CD4-positive, alpha-beta T cell (primary cell): ENCODE results near the gene CCDC157. TPM values are rescaled to one million over a fixed set of nuclear protein-coding genes. Genes with fewer than 3 reads are reported as not detected.
A peak's percentile ranks its signal among the peaks of the same experiment; 100 is the strongest.
"Not testable (repeated sequence)": the region's sequence is repeated elsewhere in the genome, so short reads cannot be mapped to it uniquely, and the experiment has no call there.

ENCODE experiments used
- ATAC-seq: fragments of 200-7000 bp; cut with Tn5 transposase; one replicate; pipeline ENCODE4 v1.10.0; 2022; ENCODE audit warnings: mild to moderate bottlenecking; ENCODE audit not compliant: poor library complexity
- CTCF ChIA-PET: fragments of 350-600 bp; sonication (Branson Sonifier 250); formaldehyde crosslinking; loops from one replicate; lab custom pipeline; 2021; ENCODE audit warnings: antibody characterized with exemption, inconsistent platforms; lab: Charles Lee
- POLR2A ChIA-PET: fragments of 350-600 bp; sonication (Branson Sonifier 250); formaldehyde crosslinking; loops from one replicate; lab custom pipeline; 2021; ENCODE audit warnings: antibody characterized with exemption, inconsistent platforms; lab: Charles Lee
- DNase-seq, 14 experiments: peaks; one replicate each; pipeline ENCODE4 v3.0.0-alpha.2; 2013 to 2020; ENCODE audit warnings: mixed read lengths in 2 of 14
- H3K27ac ChIP-seq, 2 donors: one replicate each; pipeline versions ENCODE4 v1.5.1 to v1.7.0; 2013; ENCODE audit warnings: low read length in 2 of 2, low read depth in 1 of 2, mild to moderate bottlenecking in 1 of 2
- H3K27me3 ChIP-seq, 2 experiments: 1 replicate in 1 of 2; 2 replicates in 1 of 2; pipeline versions ENCODE4 v1.6.1 to v1.7.0; 2013; ENCODE audit warnings: low read length in 2 of 2, control low read depth in 1 of 2, mild to moderate bottlenecking in 1 of 2, moderate library complexity in 1 of 2; ENCODE audit not compliant: insufficient read depth in 2 of 2, control insufficient read depth in 1 of 2
- H3K36me3 ChIP-seq: one replicate; pipeline ENCODE4 v1.6.1; 2013; ENCODE audit warnings: low read length, control low read depth; ENCODE audit not compliant: insufficient read depth
- H3K4me1 ChIP-seq: one replicate; pipeline ENCODE4 v1.6.1; 2013; ENCODE audit warnings: low read length, control low read depth; ENCODE audit not compliant: insufficient read depth
- H3K4me3 ChIP-seq: one replicate; pipeline ENCODE4 v1.5.1; 2013; ENCODE audit warnings: mild to moderate bottlenecking, low read length, moderate library complexity
- H3K9me3 ChIP-seq, 2 experiments: 1 replicate in 1 of 2; 2 replicates in 1 of 2; pipeline versions ENCODE4 v1.6.1 to v1.7.0; 2013; ENCODE audit warnings: low read length in 2 of 2, mild to moderate bottlenecking in 2 of 2, control low read depth in 1 of 2, moderate library complexity in 1 of 2; ENCODE audit not compliant: control insufficient read depth in 1 of 2, insufficient read depth in 1 of 2
- H3K27ac Mint-ChIP-seq: one replicate; pipeline ENCODE4 v1.8.0; 2020; ENCODE audit warnings: mixed read lengths
- H3K27me3 Mint-ChIP-seq: one replicate; pipeline ENCODE4 v1.8.0; 2021; ENCODE audit warnings: mixed read lengths
- H3K36me3 Mint-ChIP-seq: one replicate; pipeline ENCODE4 v1.8.0; 2021; ENCODE audit warnings: low read depth, mixed read lengths
- H3K4me1 Mint-ChIP-seq: one replicate; pipeline ENCODE4 v1.8.0; 2021; ENCODE audit warnings: low read depth, mixed read lengths
- H3K4me3 Mint-ChIP-seq: one replicate; pipeline ENCODE4 v1.8.0; 2020; ENCODE audit warnings: mild to moderate bottlenecking, mixed read lengths
- H3K9me3 Mint-ChIP-seq: one replicate; pipeline ENCODE4 v1.8.0; 2020; ENCODE audit warnings: mixed read lengths
- CTCF ChIP-seq: fragments of 200-600 bp; IDR thresholded peaks from one replicate; pipeline ENCODE4 v1.8.0; 2022; ENCODE audit warnings: antibody characterized with exemption, mild to moderate bottlenecking
- intact Hi-C, 2 experiments: fragments of 100-400 bp; cut with DNase I in 1 of 2; cut with micrococcal nuclease in 1 of 2; formaldehyde crosslinking; loops; one replicate each; pipeline versions ENCODE4 v1.15.1 to v1.9.0; 2023 to 2025; cut with DNase I, micrococcal nuclease
- total RNA-seq, 174 experiments: library from RNA in 2 of 174; stranded (reverse) in 2 of 174; gene quantifications; one replicate each; pipeline ENCODE4 v1.2.3 and lab custom pipeline; 2021 to 2026

Gene CCDC157
- total RNA-seq, 2 experiments from 2014 or later = 8.3 to 10.1 TPM

GRCh38 chr22:30335236-30335635 lies 21.6 kb upstream of the CCDC157 start:
- H3K36me3 ChIP-seq = peaks cover 90% of the 10 kb centered on the region
- H3K4me1 Mint-ChIP-seq = no peaks in the 10 kb centered on the region
- no peaks in the 10 kb centered on the region for H3K9me3 ChIP-seq
- H3K27me3 Mint-ChIP-seq = no peaks in the 10 kb centered on the region
- peak overlapping the region; percentile 33 for H3K27ac Mint-ChIP-seq
- H3K4me1 ChIP-seq = no peaks in the 10 kb centered on the region
- ATAC-seq = no peak
- no peak for DNase-seq
- H3K36me3 Mint-ChIP-seq = peaks cover 96% of the 10 kb centered on the region
- ChIA-PET POLR2A (interaction anchor here (0.7 to 1.6 kb wide), 6 partner anchors 21 to 46 kb away, joined by 3 to 6 read pairs (median 3); partner anchors contain the start of genes CASTOR1, CCDC157 and SF3A1), CTCF (interaction anchor here (1.7 kb wide), 1 partner anchor 10 kb away, joined by 4 read pairs; no protein-coding TSS in a partner anchor)
- intact Hi-C loops = no loop called here
- H3K4me3 Mint-ChIP-seq = no peak overlapping the region
- H3K27me3 ChIP-seq = no peaks in the 10 kb centered on the region
- TF ChIP-seq CTCF = no peak
- no peaks in the 10 kb centered on the region for H3K9me3 Mint-ChIP-seq
- H3K27ac ChIP-seq = no peak overlapping the region
- no peak overlapping the region for H3K4me3 ChIP-seq

- Mint-ChIP-seq H3K4me3 (no peak overlapping the region), H3K36me3 (peaks cover 99% of the 10 kb centered on the region), H3K9me3 (no peaks in the 10 kb centered on the region), H3K27me3 (no peaks in the 10 kb centered on the region), H3K27ac (no peak overlapping the region), H3K4me1 (no peaks in the 10 kb centered on the region)
- Histone ChIP-seq H3K27me3 (no peaks in the 10 kb centered on the region), H3K27ac (no peak overlapping the region), H3K4me3 (no peak overlapping the region), H3K9me3 (no peaks in the 10 kb centered on the region), H3K4me1 (no peaks in the 10 kb centered on the region), H3K36me3 (peaks cover 97% of the 10 kb centered on the region)
- TF ChIP-seq CTCF = no peak
- DNase-seq = no peak
- ATAC-seq = no peak
- intact Hi-C loops = no loop called here
- CTCF ChIA-PET = interaction anchor here (1.3 to 1.7 kb wide), 3 partner anchors 10 to 49 kb away, joined by 3 to 4 read pairs (median 3); no protein-coding TSS in a partner anchor
- POLR2A ChIA-PET = interaction anchor here (1.1 to 2.4 kb wide), 2 partner anchors 10 to 20 kb away, joined by 4 to 8 read pairs; partner anchors contain the start of genes CCDC157, SF3A1 and TBC1D10A
Measured at GRCh38 chr22:30336752-30337460, 19.9 kb upstream of the CCDC157 start.

- Histone ChIP-seq H3K27ac (no peak overlapping the region), H3K9me3 (no peaks in the 10 kb centered on the region), H3K4me1 (no peaks in the 10 kb centered on the region), H3K27me3 (no peaks in the 10 kb centered on the region), H3K4me3 (no peak overlapping the region), H3K36me3 (peaks cover 97% of the 10 kb centered on the region)
- ATAC-seq (no peak), DNase-seq (no peak)
- no peak for TF ChIP-seq CTCF
- Mint-ChIP-seq H3K9me3 (no peaks in the 10 kb centered on the region), H3K27ac (no peak overlapping the region), H3K36me3 (peaks cover 100% of the 10 kb centered on the region), H3K27me3 (no peaks in the 10 kb centered on the region), H3K4me1 (no peaks in the 10 kb centered on the region), H3K4me3 (no peak overlapping the region)
- CTCF ChIA-PET = interaction anchor here (1.3 kb wide), 1 partner anchor 10 kb away, joined by 3 read pairs; no protein-coding TSS in a partner anchor
- POLR2A ChIA-PET = interaction anchor here (1.1 to 2.4 kb wide), 2 partner anchors 11 to 19 kb away, joined by 4 to 8 read pairs; partner anchors contain the start of genes CCDC157, SF3A1 and TBC1D10A
- intact Hi-C loops = no loop called here
Measured at GRCh38 chr22:30337461-30337778, 19.4 kb upstream of the CCDC157 start.

GRCh38 chr22:30338341-30338740 lies 18.5 kb upstream of the CCDC157 start:
- DNase-seq, H3K4me3 ChIP-seq, H3K27me3 Mint-ChIP-seq, H3K4me1 Mint-ChIP-seq, H3K4me3 Mint-ChIP-seq, CTCF ChIA-PET, ATAC-seq, H3K9me3 ChIP-seq, H3K4me1 ChIP-seq, H3K27me3 ChIP-seq, H3K27ac Mint-ChIP-seq, H3K9me3 Mint-ChIP-seq, H3K27ac ChIP-seq, intact Hi-C loops, POLR2A ChIA-PET: not testable (repeated sequence)
- H3K36me3 ChIP-seq = peaks cover 97% of the 10 kb centered on the region
- H3K36me3 Mint-ChIP-seq = peaks cover 100% of the 10 kb centered on the region
